ENCODE results near the gene GSK3B. TPM values are rescaled to one million over a fixed set of nuclear protein-coding genes. Genes with fewer than 3 reads are reported as not detected.

Gene GSK3B
- total RNA-seq, 2 donors from 2014 or later = 36.7 to 47.9 TPM

- H3K4me1 ChIP-seq (replicated peaks) = no peaks in the 10 kb centered on the region
- no peaks in the 10 kb centered on the region for H3K9me3 ChIP-seq
- no peak for DNase-seq (ENCODE audit: low spot score)
- no peaks in the 10 kb centered on the region for H3K36me3 ChIP-seq
- no peak overlapping the region for H3K27ac ChIP-seq
- no peak for TF ChIP-seq POLR2AphosphoS5 (IDR thresholded peaks at IDR 0.05)
- TF ChIP-seq POLR2A (IDR thresholded peaks at IDR 0.05) = no peak
- TF ChIP-seq CTCF (IDR thresholded peaks at IDR 0.05) = no peak
- intact Hi-C loops (cut with DNase I) = no loop called here
- no peaks in the 10 kb centered on the region for H3K27me3 ChIP-seq (replicated peaks; ENCODE audit: insufficient read depth)
- H3K4me3 ChIP-seq = no peak overlapping the region
Observed at GRCh38 chr3:120125992-120126391, 31.7 kb upstream of the GSK3B start.

- 85% methylated on average over 7 of the region's 7 CpGs for WGBS
- no peak overlapping the region for H3K27ac ChIP-seq
- no peaks in the 10 kb centered on the region for H3K27me3 ChIP-seq (replicated peaks; ENCODE audit: insufficient read depth)
- H3K9me3 ChIP-seq = no peaks in the 10 kb centered on the region
- no peaks in the 10 kb centered on the region for H3K4me1 ChIP-seq (replicated peaks)
- DNase-seq (ENCODE audit: low spot score) = no peak
- intact Hi-C loops (cut with DNase I) = no loop called here
- TF ChIP-seq POLR2AphosphoS5 (IDR thresholded peaks at IDR 0.05) (no peak), CTCF (IDR thresholded peaks at IDR 0.05) (no peak), POLR2A (IDR thresholded peaks at IDR 0.05) (no peak)
- no peak overlapping the region for H3K4me3 ChIP-seq
- H3K36me3 ChIP-seq = no peaks in the 10 kb centered on the region
Observed at GRCh38 chr3:120119846-120120510, 25.7 kb upstream of the GSK3B start.

- no peak for TF ChIP-seq POLR2A (IDR thresholded peaks at IDR 0.05)
- TF ChIP-seq POLR2AphosphoS5 (IDR thresholded peaks at IDR 0.05) = no peak
- TF ChIP-seq CTCF (IDR thresholded peaks at IDR 0.05) = no peak
- no peak overlapping the region for H3K4me3 ChIP-seq
- DNase-seq (ENCODE audit: low spot score) = no peak
- WGBS = 49% methylated on average over 2 of the region's 2 CpGs
- no peaks in the 10 kb centered on the region for H3K4me1 ChIP-seq (replicated peaks)
- no peaks in the 10 kb centered on the region for H3K9me3 ChIP-seq
- intact Hi-C loops (cut with DNase I) = no loop called here
- no peak overlapping the region for H3K27ac ChIP-seq
- no peaks in the 10 kb centered on the region for H3K36me3 ChIP-seq
- H3K27me3 ChIP-seq (replicated peaks; ENCODE audit: insufficient read depth) = no peaks in the 10 kb centered on the region
Observed at GRCh38 chr3:120114981-120115380, 20.7 kb upstream of the GSK3B start.

- Histone ChIP-seq H3K27me3 (replicated peaks; ENCODE audit: insufficient read depth) (no peaks in the 10 kb centered on the region), H3K4me3 (no peak overlapping the region), H3K9me3 (no peaks in the 10 kb centered on the region), H3K4me1 (replicated peaks) (no peaks in the 10 kb centered on the region), H3K36me3 (no peaks in the 10 kb centered on the region), H3K27ac (no peak overlapping the region)
- intact Hi-C loops (cut with DNase I) = no loop called here
- no peak for DNase-seq (ENCODE audit: low spot score)
- TF ChIP-seq POLR2AphosphoS5 (IDR thresholded peaks at IDR 0.05) = no peak
- no peak for TF ChIP-seq POLR2A (IDR thresholded peaks at IDR 0.05)
- TF ChIP-seq CTCF (IDR thresholded peaks at IDR 0.05) = no peak
- 87% methylated on average over 2 of the region's 2 CpGs for WGBS
Observed at GRCh38 chr3:120114376-120114775, 20.1 kb upstream of the GSK3B start.

Data from prostate gland (tissue), 2 donors.